ENCODE results near the gene XAF1.
"Not testable (repeated sequence)": the region's sequence is repeated elsewhere in the genome, so short reads cannot be mapped to it uniquely, and the experiment has no call there.

XAF1 gene

GRCh38 chr17:6812295-6812694 lies 56.4 kb downstream of the XAF1 start:
- in situ Hi-C loops (cut with HindIII; ENCODE audit: low sequenced_read_pairs) = no loop called here
- no peak for DNase-seq (ENCODE audit: low read depth)
- TF ChIP-seq, protein P1, sequence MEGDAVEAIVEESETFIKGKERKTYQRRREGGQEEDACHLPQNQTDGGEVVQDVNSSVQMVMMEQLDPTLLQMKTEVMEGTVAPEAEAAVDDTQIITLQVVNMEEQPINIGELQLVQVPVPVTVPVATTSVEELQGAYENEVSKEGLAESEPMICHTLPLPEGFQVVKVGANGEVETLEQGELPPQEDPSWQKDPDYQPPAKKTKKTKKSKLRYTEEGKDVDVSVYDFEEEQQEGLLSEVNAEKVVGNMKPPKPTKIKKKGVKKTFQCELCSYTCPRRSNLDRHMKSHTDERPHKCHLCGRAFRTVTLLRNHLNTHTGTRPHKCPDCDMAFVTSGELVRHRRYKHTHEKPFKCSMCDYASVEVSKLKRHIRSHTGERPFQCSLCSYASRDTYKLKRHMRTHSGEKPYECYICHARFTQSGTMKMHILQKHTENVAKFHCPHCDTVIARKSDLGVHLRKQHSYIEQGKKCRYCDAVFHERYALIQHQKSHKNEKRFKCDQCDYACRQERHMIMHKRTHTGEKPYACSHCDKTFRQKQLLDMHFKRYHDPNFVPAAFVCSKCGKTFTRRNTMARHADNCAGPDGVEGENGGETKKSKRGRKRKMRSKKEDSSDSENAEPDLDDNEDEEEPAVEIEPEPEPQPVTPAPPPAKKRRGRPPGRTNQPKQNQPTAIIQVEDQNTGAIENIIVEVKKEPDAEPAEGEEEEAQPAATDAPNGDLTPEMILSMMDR (IDR thresholded peaks at IDR 0.05; ENCODE audit: low read depth, low read length, missing control alignments) = no peak
- H3K4me3 ChIP-seq (ENCODE audit: low read depth, low read length) = no peak overlapping the region

GRCh38 chr17:6815775-6816174 lies 59.9 kb downstream of the XAF1 start:
- DNase-seq (ENCODE audit: low read depth) = no peak
- no peak overlapping the region for H3K4me3 ChIP-seq (ENCODE audit: low read depth, low read length)
- TF ChIP-seq, protein P1 (IDR thresholded peaks at IDR 0.05; ENCODE audit: low read depth, low read length, missing control alignments) = no peak
- in situ Hi-C loops (cut with HindIII; ENCODE audit: low sequenced_read_pairs) = no loop called here

- in situ Hi-C loops (cut with HindIII; ENCODE audit: low sequenced_read_pairs); H3K4me3 ChIP-seq (ENCODE audit: low read depth, low read length); DNase-seq (ENCODE audit: low read depth): not testable (repeated sequence)
Measured at GRCh38 chr17:6816368-6816767, 60.5 kb downstream of the XAF1 start.

- H3K4me3 ChIP-seq (ENCODE audit: low read depth, low read length) = no peak overlapping the region
- in situ Hi-C loops (cut with HindIII; ENCODE audit: low sequenced_read_pairs) = no loop called here
- no peak for DNase-seq (ENCODE audit: low read depth)
- TF ChIP-seq, protein P1 (IDR thresholded peaks at IDR 0.05; ENCODE audit: low read depth, low read length, missing control alignments) = no peak
Measured at GRCh38 chr17:6818938-6819337, 63.1 kb downstream of the XAF1 start.

DNA sequence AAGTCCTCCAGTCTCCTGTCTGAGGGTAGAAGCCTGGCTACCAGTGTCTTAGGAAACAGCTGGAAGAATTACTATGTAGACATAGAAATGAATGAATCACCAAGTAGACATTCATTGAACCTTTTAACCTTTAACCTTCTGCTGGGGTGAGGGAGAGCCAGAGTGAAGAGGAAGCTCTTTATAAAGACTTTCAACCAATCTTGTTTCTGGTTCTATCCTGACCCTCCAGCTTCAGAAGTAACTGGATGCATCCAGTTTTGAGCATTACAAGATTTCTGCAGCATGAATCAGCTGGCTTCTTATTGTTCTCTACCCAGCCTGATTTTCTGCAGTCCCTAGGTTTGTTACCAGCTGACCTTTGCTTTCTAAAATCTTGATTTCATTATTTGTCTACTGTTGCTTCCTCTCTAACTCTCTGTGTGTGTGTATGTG lies 67.2 kb downstream of the XAF1 start:
- TF ChIP-seq, protein P1 (IDR thresholded peaks at IDR 0.05; ENCODE audit: low read depth, low read length, missing control alignments) = no peak
- no peak for DNase-seq (ENCODE audit: low read depth)
- in situ Hi-C loops (cut with HindIII; ENCODE audit: low sequenced_read_pairs) = no loop called here
- no peak overlapping the region for H3K4me3 ChIP-seq (ENCODE audit: low read depth, low read length)

All from astrocyte of the cerebellum (primary cell).